GM10266 (cell line): ENCODE results near the gene RAMP3.

Experiments used
- DNase-seq: peaks from one replicate; pipeline ENCODE4 v3.0.0; 2012; ENCODE audit errors: extremely low spot score
- CTCF ChIP-seq: IDR thresholded peaks from 2 replicates; pipeline ENCODE4 v1.5.1; 2012; ENCODE audit warnings: mild to moderate bottlenecking, low read depth; ENCODE audit not compliant: control insufficient read depth, insufficient read depth; ENCODE audit errors: missing control alignments

RAMP3 gene

DNA sequence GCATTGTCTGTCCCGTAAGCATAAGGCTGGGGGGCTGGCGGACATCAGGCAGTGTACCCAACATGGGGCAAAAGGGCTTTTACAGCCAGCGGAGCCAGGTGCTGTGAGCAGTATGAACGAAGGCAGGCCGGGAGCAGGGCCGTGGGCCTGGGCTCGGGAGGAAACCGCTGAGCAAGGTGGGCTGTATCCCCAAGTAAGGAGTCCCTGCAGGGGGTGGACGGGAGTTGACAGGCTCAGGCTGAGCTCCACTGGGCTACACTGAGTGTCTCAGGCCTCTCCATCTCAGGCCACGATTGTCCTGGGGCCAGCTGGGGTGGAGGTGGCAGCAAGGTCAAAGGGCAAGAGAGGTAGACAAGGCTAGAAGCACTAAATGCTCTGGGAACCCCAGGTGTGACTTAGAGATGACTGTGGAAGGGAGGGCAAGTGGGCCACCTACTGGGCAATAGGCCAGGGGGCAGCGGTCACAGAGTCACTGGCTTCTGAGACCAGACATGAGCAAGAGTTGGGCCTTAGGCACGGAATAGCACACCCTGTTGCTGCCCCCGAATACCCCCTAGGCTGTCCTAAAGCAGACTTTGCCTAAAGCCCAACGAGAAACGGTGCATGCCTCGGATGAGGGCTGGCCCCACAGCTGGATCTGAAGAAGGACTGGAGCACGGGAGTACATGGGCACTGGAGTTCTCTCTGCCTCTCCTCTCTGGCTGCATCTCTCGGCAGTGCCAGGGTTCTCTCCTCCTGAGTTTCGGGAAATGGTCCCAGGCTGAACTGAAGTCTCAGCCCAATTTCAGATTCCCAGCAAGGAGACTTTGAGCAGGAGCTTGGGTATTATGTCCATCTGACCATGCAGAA, 10.8 kb upstream of the RAMP3 start:
- TF ChIP-seq CTCF: no peak
- DNase-seq: no peak

DNA sequence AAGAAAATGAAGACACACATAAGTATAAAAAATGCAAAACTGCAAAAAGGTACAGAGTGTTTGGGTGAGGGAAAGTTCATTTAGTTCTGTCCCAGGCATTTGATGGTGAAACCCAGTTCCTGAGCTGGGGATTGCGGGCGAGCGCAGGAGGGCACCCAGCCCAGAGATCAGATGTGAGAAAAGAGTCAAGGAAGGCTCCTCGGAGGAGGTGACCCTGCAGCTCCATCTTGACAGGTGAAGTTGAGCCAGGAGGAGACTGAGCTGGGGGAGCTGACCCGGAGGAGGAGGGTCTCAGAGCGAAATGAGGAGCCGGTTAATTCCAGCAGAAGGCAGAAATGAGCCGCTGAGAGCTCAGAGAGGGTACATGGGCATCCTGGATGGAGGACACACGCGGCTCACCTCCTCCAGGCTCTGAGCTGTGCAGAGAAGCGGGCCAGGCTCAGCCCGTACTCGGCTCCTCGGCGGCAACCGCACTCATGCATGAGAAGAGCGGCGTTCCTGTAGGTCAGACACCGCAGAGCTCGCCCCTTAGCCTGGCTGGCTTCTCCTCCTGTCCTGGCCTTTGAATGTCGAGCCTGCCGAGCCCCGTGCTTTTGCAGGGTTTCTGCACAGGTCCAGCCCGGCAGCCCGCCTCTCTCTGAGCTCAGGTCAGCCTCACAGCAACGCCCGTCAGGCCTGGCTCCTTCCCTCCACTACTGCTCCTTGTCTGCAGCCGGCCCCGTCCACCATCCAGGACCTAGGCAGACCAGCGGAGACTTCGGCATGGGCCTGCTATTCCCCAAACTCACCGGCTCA, 9.5 kb upstream of the RAMP3 start:
- no peak for TF ChIP-seq CTCF
- no peak for DNase-seq

DNA sequence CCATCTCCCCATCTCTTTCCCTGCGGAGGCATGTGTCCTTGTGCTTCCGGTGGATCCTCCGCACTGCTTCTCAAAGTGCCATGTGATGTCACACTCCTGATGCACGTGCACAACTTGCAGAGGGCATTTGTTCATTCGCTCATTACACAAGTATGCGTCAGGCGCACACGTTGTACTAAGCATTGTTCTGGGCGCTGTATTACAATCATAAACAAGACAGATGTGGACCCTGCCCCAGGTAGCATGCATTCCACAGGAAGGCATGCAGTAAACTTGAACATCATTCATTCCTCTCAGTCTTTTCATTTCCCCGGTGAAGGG, 9.0 kb upstream of the RAMP3 start:
- DNase-seq: no peak
- TF ChIP-seq CTCF: no peak

DNA sequence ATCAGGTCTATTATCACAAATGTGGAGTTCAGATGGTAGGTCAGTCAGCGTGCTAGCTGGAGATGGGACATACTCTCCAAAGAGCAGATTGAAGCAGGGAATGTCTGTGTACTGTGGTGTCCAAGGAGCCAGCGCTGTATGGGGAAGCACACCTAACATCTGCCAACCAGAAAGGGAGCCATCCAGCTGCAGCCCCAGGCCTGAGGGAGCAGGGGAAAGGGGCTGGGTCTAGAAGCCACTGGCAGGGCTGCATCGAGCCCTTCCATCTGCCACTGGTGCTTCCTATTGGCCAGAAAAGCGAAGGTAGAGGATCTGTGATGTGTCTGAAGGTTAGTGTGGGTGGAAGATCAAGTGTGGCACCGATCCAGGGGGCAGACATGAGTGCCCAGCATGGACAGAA, 8.0 kb upstream of the RAMP3 start:
- no peak for TF ChIP-seq CTCF
- no peak for DNase-seq

DNA sequence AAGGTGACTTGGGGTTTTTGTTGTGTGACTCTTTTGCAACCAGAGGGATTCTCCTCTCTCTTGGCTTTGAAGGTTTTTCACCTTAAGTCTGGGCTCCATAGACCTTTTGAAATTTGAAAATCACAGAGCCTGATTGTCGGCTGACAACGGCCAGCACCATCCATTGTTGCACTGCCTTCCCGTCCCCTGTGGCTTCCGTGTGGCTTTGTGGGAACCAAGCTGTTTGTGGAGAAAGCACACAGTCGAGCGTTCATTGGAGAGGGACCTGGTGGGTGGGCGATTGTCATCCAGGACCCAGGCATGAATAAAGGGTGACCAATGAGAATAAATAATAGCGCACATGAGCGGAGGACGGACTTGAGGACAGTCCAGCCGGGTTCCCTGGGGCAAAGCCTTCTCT, 7.4 kb upstream of the RAMP3 start:
- no peak for DNase-seq
- TF ChIP-seq CTCF: no peak

DNA sequence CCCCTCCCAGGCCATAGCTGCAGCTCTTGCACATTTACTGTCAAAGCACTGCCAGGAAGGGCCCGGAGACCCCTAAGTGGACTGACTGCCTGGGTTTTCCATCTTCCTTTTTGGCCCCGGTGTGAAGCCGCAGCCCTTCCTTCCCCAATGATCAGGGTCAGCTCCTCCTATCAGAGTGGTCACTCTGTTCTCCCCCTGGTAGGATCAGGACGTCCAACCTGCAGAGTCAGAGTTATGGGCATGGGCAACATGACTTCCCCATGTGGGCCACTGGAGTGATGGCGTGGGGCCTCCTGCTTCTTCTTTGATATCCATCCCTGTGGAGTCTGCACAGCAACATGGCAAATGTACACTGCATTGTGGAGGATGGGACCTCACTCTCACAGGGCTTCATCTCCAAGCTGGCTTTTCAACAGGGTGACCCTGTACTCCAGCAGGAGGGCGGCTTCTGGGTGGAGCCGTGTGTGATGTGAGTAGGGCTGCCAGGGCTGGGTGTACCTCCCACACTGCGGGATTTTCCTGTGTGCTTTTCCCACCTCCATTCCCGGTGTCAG, 6.4 kb upstream of the RAMP3 start:
- no peak for DNase-seq
- TF ChIP-seq CTCF: no peak

DNA sequence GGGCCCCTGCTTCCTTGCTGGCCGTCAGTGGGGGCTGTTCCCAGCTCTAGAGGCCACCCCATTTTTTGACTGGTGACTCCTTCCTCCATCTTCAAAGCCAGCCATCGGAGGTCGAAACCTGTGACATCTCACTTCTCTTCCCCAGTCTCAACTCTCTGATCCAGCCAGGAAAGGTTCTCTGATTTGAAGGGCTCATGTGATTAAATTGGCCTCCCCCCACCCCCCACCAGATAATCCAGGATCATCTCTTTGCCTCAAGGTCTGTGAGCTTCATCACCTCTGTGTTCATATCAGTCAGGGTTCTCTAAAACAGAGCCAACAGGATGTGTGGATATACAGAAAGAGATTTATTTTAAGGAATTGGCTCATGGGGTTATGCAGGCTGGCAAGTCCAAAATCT, 5.6 kb upstream of the RAMP3 start:
- DNase-seq: no peak
- no peak for TF ChIP-seq CTCF
